ENCODE results near the gene TREH.
"Not testable (repeated sequence)": the region's sequence is repeated elsewhere in the genome, so short reads cannot be mapped to it uniquely, and the experiment has no call there.

The TREH gene

GRCh38 chr11:118699506-118700220 lies 20.2 kb upstream of the TREH start:
- FAIRE-seq: no peak
- DNase-seq (ENCODE audit: extremely low spot score, insufficient read length, low read depth): no peak

GRCh38 chr11:118697346-118697745 lies 17.9 kb upstream of the TREH start:
- FAIRE-seq (no peak), DNase-seq (ENCODE audit: extremely low spot score, insufficient read length, low read depth) (no peak)

GRCh38 chr11:118696673-118697226 lies 17.3 kb upstream of the TREH start:
- DNase-seq (ENCODE audit: extremely low spot score, insufficient read length, low read depth) (no peak), FAIRE-seq (no peak)

GRCh38 chr11:118694771-118695170 lies 15.3 kb upstream of the TREH start:
- FAIRE-seq (no peak), DNase-seq (ENCODE audit: extremely low spot score, insufficient read length, low read depth) (no peak)

- no peak for FAIRE-seq
- no peak for DNase-seq (ENCODE audit: extremely low spot score, insufficient read length, low read depth)
Observed at GRCh38 chr11:118694185-118694584, 14.7 kb upstream of the TREH start.

GRCh38 chr11:118691926-118692830 lies 12.7 kb upstream of the TREH start:
- DNase-seq (ENCODE audit: extremely low spot score, insufficient read length, low read depth): no peak
- FAIRE-seq: peak; percentile 63

GRCh38 chr11:118690553-118691304 lies 11.3 kb upstream of the TREH start:
- no peak for FAIRE-seq

GRCh38 chr11:118689852-118690552 lies 10.6 kb upstream of the TREH start:
- FAIRE-seq (peak; percentile 75), DNase-seq (ENCODE audit: extremely low spot score, insufficient read length, low read depth) (peak; percentile 65)

More at GRCh38 chr11:118690553-118691304, 11.3 kb upstream of the TREH start:
- DNase-seq (ENCODE audit: extremely low spot score, insufficient read length, low read depth): no peak

- DNase-seq (ENCODE audit: extremely low spot score, insufficient read length, low read depth) (no peak), FAIRE-seq (no peak)
Observed at GRCh38 chr11:118689503-118689851, 10.0 kb upstream of the TREH start.

- no peak for FAIRE-seq
- no peak for DNase-seq (ENCODE audit: extremely low spot score, insufficient read length, low read depth)
Observed at GRCh38 chr11:118688851-118689502, 9.5 kb upstream of the TREH start.

- not testable (repeated sequence) for FAIRE-seq
Observed at GRCh38 chr11:118688339-118688738, 8.9 kb upstream of the TREH start.

GRCh38 chr11:118687906-118688305 lies 8.5 kb upstream of the TREH start:
- DNase-seq (ENCODE audit: extremely low spot score, insufficient read length, low read depth) (no peak), FAIRE-seq (no peak)

More at GRCh38 chr11:118688339-118688738, 8.9 kb upstream of the TREH start:
- DNase-seq (ENCODE audit: extremely low spot score, insufficient read length, low read depth): not testable (repeated sequence)

- FAIRE-seq (no peak), DNase-seq (ENCODE audit: extremely low spot score, insufficient read length, low read depth) (no peak)
Observed at GRCh38 chr11:118684187-118684586, 4.7 kb upstream of the TREH start.

- not testable (repeated sequence) for DNase-seq (ENCODE audit: extremely low spot score, insufficient read length, low read depth); FAIRE-seq
Observed at GRCh38 chr11:118682939-118683338, 3.5 kb upstream of the TREH start.

GRCh38 chr11:118682372-118682771 lies 2.9 kb upstream of the TREH start:
- no peak for FAIRE-seq

GRCh38 chr11:118678908-118679307 lies 542 bp downstream of the TREH start:
- FAIRE-seq; DNase-seq (ENCODE audit: extremely low spot score, insufficient read length, low read depth): not testable (repeated sequence)

More at GRCh38 chr11:118682372-118682771, 2.9 kb upstream of the TREH start:
- DNase-seq (ENCODE audit: extremely low spot score, insufficient read length, low read depth): no peak

GRCh38 chr11:118677977-118678376 lies 1.5 kb downstream of the TREH start:
- FAIRE-seq: no peak
- no peak for DNase-seq (ENCODE audit: extremely low spot score, insufficient read length, low read depth)

GRCh38 chr11:118674082-118674435 lies 5.4 kb downstream of the TREH start:
- DNase-seq (ENCODE audit: extremely low spot score, insufficient read length, low read depth) (no peak), FAIRE-seq (no peak)
